ENCODE data around the gene MAML2. TPM values are rescaled to one million over a fixed set of nuclear protein-coding genes. Genes with fewer than 3 reads are reported as not detected.

Gene MAML2
- total RNA-seq, 6 experiments from 2014 or later = 24.9 to 30.8 (median 28.3) TPM

DNA sequence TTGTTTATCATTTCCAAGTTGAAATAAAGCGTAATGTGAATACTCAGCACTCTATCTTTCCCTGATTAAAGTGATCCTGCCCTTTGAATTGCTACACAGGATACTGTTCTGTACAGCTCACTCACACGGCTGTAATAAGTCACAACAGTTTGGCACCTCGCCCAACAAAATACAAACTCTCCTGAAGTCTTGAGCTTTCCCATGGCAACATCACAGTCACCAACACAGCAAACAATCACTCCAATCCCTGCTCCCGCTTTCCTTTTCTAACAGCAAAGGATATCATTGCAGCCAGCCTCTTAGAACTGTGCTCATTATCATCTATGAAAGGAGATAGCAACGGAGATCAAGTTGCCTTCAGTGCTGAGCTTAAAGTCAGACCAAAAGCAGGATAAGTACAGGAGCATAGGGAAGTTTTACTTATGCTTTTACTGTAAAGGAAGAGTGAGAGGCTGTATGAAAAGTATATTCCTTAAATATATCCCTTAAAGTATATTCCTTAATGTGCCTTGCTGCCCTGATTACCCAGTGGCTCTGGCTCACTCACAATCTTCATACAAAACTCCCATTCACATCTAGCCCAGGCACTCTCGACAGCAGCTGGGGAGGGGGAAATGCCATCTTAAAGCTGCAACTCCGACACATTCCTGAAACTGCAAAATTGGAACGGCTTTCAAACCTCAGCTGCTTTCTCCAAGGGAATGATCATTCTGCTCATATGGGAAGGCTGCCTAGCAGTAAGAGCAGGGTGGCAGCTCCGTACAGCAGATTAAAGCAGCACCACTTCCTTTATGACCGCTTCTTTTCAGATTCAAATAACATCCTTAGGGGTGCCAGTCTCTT, 35.8 kb downstream of the MAML2 start:
- Mint-ChIP-seq H3K27ac (peak overlapping the region; percentile 100), H3K36me3 (ENCODE audit: low read depth) (peaks cover under 1% of the 10 kb centered on the region; the same call in 1 of the 2 replicates), H3K4me3 (peak overlapping the region; percentile 88), H3K9me3 (no peaks in the 10 kb centered on the region), H3K4me1 (ENCODE audit: low read depth) (peaks cover 100% of the 10 kb centered on the region), H3K27me3 (ENCODE audit: insufficient read depth) (no peaks in the 10 kb centered on the region)
- DNase-seq = peak; percentile 99
- TF ChIP-seq, protein P1, sequence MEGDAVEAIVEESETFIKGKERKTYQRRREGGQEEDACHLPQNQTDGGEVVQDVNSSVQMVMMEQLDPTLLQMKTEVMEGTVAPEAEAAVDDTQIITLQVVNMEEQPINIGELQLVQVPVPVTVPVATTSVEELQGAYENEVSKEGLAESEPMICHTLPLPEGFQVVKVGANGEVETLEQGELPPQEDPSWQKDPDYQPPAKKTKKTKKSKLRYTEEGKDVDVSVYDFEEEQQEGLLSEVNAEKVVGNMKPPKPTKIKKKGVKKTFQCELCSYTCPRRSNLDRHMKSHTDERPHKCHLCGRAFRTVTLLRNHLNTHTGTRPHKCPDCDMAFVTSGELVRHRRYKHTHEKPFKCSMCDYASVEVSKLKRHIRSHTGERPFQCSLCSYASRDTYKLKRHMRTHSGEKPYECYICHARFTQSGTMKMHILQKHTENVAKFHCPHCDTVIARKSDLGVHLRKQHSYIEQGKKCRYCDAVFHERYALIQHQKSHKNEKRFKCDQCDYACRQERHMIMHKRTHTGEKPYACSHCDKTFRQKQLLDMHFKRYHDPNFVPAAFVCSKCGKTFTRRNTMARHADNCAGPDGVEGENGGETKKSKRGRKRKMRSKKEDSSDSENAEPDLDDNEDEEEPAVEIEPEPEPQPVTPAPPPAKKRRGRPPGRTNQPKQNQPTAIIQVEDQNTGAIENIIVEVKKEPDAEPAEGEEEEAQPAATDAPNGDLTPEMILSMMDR (IDR thresholded peaks at IDR 0.05) = no peak

DNA sequence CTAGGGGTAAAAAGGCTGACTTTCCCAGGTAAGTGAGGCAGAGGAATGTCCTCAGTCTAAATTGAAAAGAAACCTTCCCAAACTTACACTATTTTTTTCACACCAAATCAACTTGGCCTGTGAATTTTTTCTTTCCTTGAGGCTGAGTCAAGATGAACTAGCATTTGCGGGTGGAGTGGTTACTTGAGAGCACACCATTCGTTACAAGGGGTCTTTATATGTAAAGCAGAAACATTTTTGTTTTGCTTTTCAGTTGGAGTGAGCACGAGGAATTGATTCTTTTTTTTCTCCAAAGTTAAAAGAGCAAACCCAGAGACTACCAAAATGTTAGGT, 36.4 kb downstream of the MAML2 start:
- no peak for DNase-seq
- Mint-ChIP-seq H3K36me3 (ENCODE audit: low read depth) (no peaks in the 10 kb centered on the region), H3K4me3 (peak overlapping the region; percentile 88), H3K9me3 (no peaks in the 10 kb centered on the region), H3K27me3 (ENCODE audit: insufficient read depth) (no peaks in the 10 kb centered on the region), H3K27ac (peak overlapping the region; percentile 100), H3K4me1 (ENCODE audit: low read depth) (peaks cover 98% of the 10 kb centered on the region)
- TF ChIP-seq, protein P1 (IDR thresholded peaks at IDR 0.05) = no peak

DNA sequence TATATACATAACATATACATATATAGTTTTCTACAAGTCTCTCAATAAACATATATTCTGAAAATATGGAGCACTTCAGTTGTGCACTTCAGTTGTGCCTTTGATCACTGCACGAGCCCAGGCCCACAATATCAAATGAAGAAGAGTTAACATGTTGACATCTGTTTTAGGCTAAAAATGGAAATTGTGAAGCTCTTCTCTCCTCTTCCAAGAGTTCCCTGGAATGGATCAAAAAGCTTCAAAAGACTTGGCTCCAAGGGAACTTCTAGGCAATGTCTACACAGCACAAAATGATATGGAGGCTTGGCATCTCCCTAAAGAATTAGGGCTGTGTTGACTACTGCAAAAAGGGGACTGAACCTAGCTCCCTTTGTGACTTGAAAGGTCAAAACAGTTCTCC, 36.9 kb downstream of the MAML2 start:
- no peaks in the 10 kb centered on the region for H3K9me3 Mint-ChIP-seq
- peaks cover 96% of the 10 kb centered on the region for H3K4me1 Mint-ChIP-seq (ENCODE audit: low read depth)
- DNase-seq = no peak
- peak overlapping the region; percentile 88 for H3K4me3 Mint-ChIP-seq
- H3K27ac Mint-ChIP-seq = peak overlapping the region; percentile 100
- peaks cover under 1% of the 10 kb centered on the region; the same call in 1 of the 2 replicates for H3K36me3 Mint-ChIP-seq (ENCODE audit: low read depth)
- H3K27me3 Mint-ChIP-seq (ENCODE audit: insufficient read depth) = no peaks in the 10 kb centered on the region
- TF ChIP-seq, protein P1 (IDR thresholded peaks at IDR 0.05) = no peak

DNA sequence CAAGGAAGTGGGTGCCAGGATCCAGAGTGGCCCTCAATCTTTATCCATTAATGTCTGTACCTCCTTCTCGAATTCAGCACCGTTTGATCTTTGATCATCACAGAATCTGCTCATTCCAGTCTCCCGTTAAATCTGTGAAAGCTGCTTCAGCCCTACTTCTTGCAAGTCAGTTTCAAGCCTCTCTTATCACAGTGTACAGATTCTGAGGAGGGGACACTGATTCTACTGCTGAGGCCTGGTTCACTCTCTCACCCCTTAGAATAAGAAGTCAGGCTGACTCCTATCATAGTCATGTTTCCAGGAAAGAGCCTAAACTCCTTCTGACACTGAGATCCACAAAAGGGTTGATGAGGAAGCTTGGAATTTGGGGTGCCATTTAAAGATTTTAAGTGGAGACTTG, 39.0 kb downstream of the MAML2 start:
- DNase-seq = no peak
- Mint-ChIP-seq H3K4me1 (ENCODE audit: low read depth) (peaks cover 91% of the 10 kb centered on the region), H3K4me3 (peak overlapping the region; percentile 35), H3K9me3 (no peaks in the 10 kb centered on the region), H3K27ac (peak overlapping the region; percentile 87), H3K27me3 (ENCODE audit: insufficient read depth) (no peaks in the 10 kb centered on the region), H3K36me3 (ENCODE audit: low read depth) (peaks cover 14% of the 10 kb centered on the region)
- TF ChIP-seq, protein P1 (IDR thresholded peaks at IDR 0.05) = no peak

DNA sequence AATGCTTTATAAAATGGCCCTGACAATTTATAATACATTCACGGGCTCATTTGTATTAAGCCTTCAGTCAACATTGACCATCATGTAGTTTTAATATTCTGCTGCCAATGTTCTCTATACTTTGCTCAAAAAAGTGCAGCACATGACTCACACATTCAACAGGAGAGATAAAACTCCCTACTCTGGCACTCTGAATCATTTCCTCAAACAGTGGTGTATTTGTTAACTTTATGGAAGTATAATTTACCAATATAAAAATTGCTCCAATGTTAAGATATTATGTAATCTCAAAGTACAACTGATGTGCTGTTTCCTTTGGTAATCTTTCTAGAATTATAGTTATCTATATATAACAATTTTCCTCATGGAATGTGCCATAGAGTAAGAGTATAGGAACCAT, 39.9 kb downstream of the MAML2 start:
- TF ChIP-seq, protein P1 (IDR thresholded peaks at IDR 0.05) = no peak
- H3K9me3 Mint-ChIP-seq = no peaks in the 10 kb centered on the region
- peaks cover 82% of the 10 kb centered on the region for H3K4me1 Mint-ChIP-seq (ENCODE audit: low read depth)
- H3K27ac Mint-ChIP-seq = peak overlapping the region; percentile 87
- DNase-seq = peak; percentile 58
- peak overlapping the region; percentile 23; the same call in 1 of the 2 replicates for H3K4me3 Mint-ChIP-seq
- H3K36me3 Mint-ChIP-seq (ENCODE audit: low read depth) = peaks cover 14% of the 10 kb centered on the region
- H3K27me3 Mint-ChIP-seq (ENCODE audit: insufficient read depth) = no peaks in the 10 kb centered on the region
